Glutamatergic neuron (in vitro differentiated cells): ENCODE measurements around the gene FSIP1. TPM values are rescaled to one million over a fixed set of nuclear protein-coding genes. Genes with fewer than 3 reads are reported as not detected.

Source experiments
- DNase-seq: peaks from one replicate; pipeline ENCODE4 v3.0.0; 2022
- H3K27ac Mint-ChIP-seq: one replicate; pipeline ENCODE4 v1.8.0; 2020; ENCODE audit warnings: mild to moderate bottlenecking, mixed read lengths, inconsistent platforms; ENCODE audit not compliant: unreplicated experiment
- H3K27me3 Mint-ChIP-seq: one replicate; pipeline ENCODE4 v1.8.0; 2020; ENCODE audit warnings: mild to moderate bottlenecking, moderate library complexity, mixed read lengths, inconsistent platforms; ENCODE audit not compliant: unreplicated experiment
- H3K36me3 Mint-ChIP-seq: one replicate; pipeline ENCODE4 v1.8.0; 2020; ENCODE audit warnings: mild to moderate bottlenecking, mixed read lengths, inconsistent platforms; ENCODE audit not compliant: unreplicated experiment
- H3K4me1 Mint-ChIP-seq: one replicate; pipeline ENCODE4 v1.8.0; 2020; ENCODE audit warnings: mild to moderate bottlenecking, low read depth, mixed read lengths, inconsistent platforms; ENCODE audit not compliant: unreplicated experiment
- H3K4me3 Mint-ChIP-seq: one replicate; pipeline ENCODE4 v1.8.0; 2020; ENCODE audit warnings: mild to moderate bottlenecking, mixed read lengths, inconsistent platforms; ENCODE audit not compliant: unreplicated experiment
- H3K9me3 Mint-ChIP-seq: one replicate; pipeline ENCODE4 v1.8.0; 2020; ENCODE audit warnings: mild to moderate bottlenecking, moderate library complexity, mixed read lengths, inconsistent platforms; ENCODE audit not compliant: unreplicated experiment
- total RNA-seq: library from RNA; stranded (reverse); fragmentation: NEBNext Ultra II Directional; extraction: Animal tissue kit (Norgen Biotek cat#: 25700); gene quantifications from one replicate; pipeline ENCODE4 v1.2.1, GENCODE V29; 2021; ENCODE audit not compliant: unreplicated experiment
- TF ChIP-seq, protein P1 (sequence below): fragments of 200-600 bp; sonication (generic); IDR thresholded peaks from one replicate; pipeline ENCODE4 v1.5.0; 2021; ENCODE audit not compliant: partially characterized antibody, unreplicated experiment

Gene FSIP1
- total RNA-seq, 1 donor from 2014 or later: 1.5 TPM

DNA sequence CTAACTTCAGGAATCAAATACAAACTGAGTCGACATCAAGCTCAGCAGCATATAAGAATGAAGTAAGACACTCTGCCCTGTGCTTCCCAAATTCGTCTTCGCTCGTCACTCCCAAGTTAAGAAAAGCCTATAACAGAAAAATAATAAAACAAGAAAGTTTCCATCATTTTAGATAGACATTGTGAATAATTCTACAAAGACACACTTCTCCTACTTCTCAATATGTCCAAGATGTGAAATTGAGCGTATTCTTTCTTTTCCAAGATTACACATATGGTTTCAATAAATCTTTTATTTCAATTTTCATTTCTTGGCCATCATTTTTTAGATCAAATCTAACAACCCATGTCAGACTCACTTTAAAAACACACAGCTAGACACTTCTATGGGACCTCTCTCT, 85.1 kb downstream of the FSIP1 start:
- Mint-ChIP-seq H3K9me3 (peaks cover under 1% of the 10 kb centered on the region), H3K4me1 (peaks cover 13% of the 10 kb centered on the region), H3K27ac (no peak overlapping the region), H3K36me3 (no peaks in the 10 kb centered on the region), H3K27me3 (no peaks in the 10 kb centered on the region), H3K4me3 (no peak overlapping the region)
- DNase-seq: no peak
- TF ChIP-seq, protein P1, sequence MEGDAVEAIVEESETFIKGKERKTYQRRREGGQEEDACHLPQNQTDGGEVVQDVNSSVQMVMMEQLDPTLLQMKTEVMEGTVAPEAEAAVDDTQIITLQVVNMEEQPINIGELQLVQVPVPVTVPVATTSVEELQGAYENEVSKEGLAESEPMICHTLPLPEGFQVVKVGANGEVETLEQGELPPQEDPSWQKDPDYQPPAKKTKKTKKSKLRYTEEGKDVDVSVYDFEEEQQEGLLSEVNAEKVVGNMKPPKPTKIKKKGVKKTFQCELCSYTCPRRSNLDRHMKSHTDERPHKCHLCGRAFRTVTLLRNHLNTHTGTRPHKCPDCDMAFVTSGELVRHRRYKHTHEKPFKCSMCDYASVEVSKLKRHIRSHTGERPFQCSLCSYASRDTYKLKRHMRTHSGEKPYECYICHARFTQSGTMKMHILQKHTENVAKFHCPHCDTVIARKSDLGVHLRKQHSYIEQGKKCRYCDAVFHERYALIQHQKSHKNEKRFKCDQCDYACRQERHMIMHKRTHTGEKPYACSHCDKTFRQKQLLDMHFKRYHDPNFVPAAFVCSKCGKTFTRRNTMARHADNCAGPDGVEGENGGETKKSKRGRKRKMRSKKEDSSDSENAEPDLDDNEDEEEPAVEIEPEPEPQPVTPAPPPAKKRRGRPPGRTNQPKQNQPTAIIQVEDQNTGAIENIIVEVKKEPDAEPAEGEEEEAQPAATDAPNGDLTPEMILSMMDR: no peak

DNA sequence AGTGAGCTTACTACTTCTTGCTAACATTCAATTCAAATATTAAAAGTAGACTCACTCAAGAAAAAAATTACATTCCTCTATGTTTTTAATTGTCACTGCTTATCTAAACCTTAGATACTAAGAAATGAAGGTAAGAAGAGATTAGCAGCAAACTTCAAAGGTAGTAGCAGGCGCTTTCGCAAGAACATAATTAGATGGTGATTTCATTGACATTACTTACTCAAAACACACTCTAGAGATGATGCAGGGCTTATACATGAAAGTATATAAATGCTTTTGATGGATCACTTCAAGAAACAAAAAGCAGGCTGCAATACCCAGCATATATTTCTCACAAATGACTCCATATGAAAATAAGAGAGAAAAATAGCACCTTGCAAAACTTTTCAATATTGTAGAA, 86.8 kb downstream of the FSIP1 start:
- no peak overlapping the region for H3K27ac Mint-ChIP-seq
- peaks cover 21% of the 10 kb centered on the region for H3K4me1 Mint-ChIP-seq
- H3K9me3 Mint-ChIP-seq: peaks cover 2% of the 10 kb centered on the region
- H3K4me3 Mint-ChIP-seq: no peak overlapping the region
- TF ChIP-seq, protein P1: no peak
- H3K36me3 Mint-ChIP-seq: no peaks in the 10 kb centered on the region
- peaks cover 2% of the 10 kb centered on the region for H3K27me3 Mint-ChIP-seq
- DNase-seq: no peak

DNA sequence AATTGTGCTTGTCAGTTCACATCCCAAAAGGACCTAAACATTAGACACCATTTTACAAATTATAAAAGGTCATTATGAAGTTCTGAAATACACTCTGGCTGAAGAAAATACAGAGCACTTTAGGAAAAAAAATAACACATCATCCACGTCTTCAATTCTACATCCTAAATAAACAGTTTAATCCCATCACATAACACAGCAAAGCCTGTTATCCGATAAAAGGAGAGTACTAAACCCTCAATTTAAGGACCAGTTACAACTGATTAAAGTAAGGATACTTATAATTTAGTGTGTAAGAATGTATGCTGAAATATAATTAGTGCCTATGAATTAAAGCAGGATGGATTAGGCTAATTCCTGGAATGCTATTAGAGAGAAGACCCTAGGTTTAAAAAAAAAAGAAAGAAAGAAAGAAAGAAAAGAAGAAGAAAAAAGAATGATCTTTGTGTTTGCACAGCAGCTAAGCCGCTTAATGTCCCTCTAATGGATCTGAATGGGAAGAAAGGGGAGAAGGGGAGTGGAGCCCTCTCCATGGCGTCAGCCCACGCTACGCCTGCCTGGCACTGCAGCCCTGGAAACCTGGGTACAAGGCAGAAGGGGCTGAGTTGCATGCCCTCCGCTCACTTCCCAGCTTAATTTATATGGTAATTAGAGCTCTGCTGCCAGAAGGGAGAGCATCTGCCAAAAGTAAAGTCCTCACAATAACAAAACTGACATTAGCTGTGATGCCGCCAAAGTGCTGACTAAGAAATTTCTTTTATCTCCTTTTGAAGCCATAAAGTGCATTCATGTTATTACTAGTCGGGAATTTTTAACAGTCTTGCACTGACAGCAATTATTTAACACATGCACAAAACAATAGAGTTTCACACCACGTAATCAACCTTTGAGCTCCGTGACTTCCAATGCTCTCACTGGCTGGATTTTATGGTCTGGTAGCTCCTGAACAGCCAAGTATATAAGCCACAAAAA, 90.0 kb downstream of the FSIP1 start:
- H3K4me3 Mint-ChIP-seq: peak overlapping the region; percentile 75
- H3K27ac Mint-ChIP-seq: peak overlapping the region; percentile 84
- H3K36me3 Mint-ChIP-seq: no peaks in the 10 kb centered on the region
- H3K27me3 Mint-ChIP-seq: peaks cover 2% of the 10 kb centered on the region
- TF ChIP-seq, protein P1: no peak
- DNase-seq: peak; percentile 22
- H3K4me1 Mint-ChIP-seq: peaks cover 23% of the 10 kb centered on the region
- H3K9me3 Mint-ChIP-seq: peaks cover 2% of the 10 kb centered on the region

DNA sequence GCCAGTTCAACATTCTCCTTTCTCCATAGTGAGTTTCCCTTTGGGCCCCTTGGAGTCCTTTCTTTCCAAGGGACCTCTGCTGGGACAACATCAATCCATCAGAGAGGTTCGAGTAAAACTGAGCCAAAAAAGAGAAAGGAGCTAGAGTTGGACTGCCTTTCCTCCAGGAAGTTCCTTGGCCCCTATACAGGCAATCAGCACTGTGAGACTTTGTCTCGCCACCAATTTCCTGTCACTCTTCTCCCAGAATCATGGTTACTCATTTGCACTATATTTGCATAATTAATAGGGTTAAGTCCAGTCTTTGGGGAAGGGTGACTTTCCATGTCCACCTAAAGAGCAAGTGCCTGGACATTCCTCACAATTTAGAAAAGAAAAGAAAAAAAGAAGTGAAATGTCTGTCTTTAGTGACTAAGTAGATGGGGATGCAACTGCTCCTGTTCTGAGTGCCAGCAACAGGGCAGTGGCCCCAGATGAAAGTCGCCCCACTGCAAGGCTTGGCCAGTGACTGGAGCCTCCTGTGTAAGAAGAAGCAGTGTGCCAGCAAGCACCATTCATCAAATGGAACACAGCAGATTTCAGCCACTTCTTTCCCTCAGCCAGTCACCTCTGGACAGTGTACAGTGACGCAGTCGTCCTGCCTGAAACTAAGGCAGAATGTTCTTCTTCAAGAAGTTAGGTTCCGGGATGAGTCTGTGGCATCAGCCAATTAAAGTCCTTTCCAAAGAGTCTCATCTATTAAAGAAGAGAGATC, 91.6 kb downstream of the FSIP1 start:
- H3K4me1 Mint-ChIP-seq: peaks cover 23% of the 10 kb centered on the region
- H3K9me3 Mint-ChIP-seq: peaks cover 2% of the 10 kb centered on the region
- no peak overlapping the region for H3K4me3 Mint-ChIP-seq
- H3K27me3 Mint-ChIP-seq: peaks cover 2% of the 10 kb centered on the region
- DNase-seq: no peak
- no peaks in the 10 kb centered on the region for H3K36me3 Mint-ChIP-seq
- TF ChIP-seq, protein P1: no peak
- no peak overlapping the region for H3K27ac Mint-ChIP-seq
